Trophoblast cell (in vitro differentiated cells and primary cell): ENCODE measurements around the gene HBP1.

Experiments
- DNase-seq, 2 donors: peaks; one replicate each; pipeline ENCODE4 v3.0.0-alpha.2; 2016
- H2AFZ ChIP-seq: 2 replicates; pipeline ENCODE4 v1.6.1; 2013; ENCODE audit warnings: low read length, moderate library complexity, mild to moderate bottlenecking; ENCODE audit not compliant: insufficient read depth, poor library complexity
- H2AK5ac ChIP-seq: 2 replicates; pipeline ENCODE4 v1.6.1; 2013; ENCODE audit warnings: mild to moderate bottlenecking, low read length
- H2BK120ac ChIP-seq: 2 replicates; pipeline ENCODE4 v1.6.1; 2013; ENCODE audit warnings: low read length, mild to moderate bottlenecking, moderate library complexity; ENCODE audit not compliant: insufficient read depth, poor library complexity
- H2BK12ac ChIP-seq: 2 replicates; pipeline ENCODE4 v1.6.1; 2013; ENCODE audit warnings: mild to moderate bottlenecking, low read length, moderate library complexity
- H2BK5ac ChIP-seq: 2 replicates; pipeline ENCODE4 v1.6.1; 2013; ENCODE audit warnings: low read length, low read depth, moderate library complexity, mild to moderate bottlenecking; ENCODE audit not compliant: poor library complexity
- H3K14ac ChIP-seq: 2 replicates; pipeline ENCODE4 v1.6.1; 2013; ENCODE audit warnings: mild to moderate bottlenecking, low read length
- H3K18ac ChIP-seq: 2 replicates; pipeline ENCODE4 v1.6.1; 2013; ENCODE audit warnings: mild to moderate bottlenecking, low read length
- H3K23ac ChIP-seq: 2 replicates; pipeline ENCODE4 v1.6.1; 2013; ENCODE audit warnings: low read length
- H3K27ac ChIP-seq: 2 replicates; pipeline ENCODE4 v1.5.1; 2013; ENCODE audit warnings: low read depth, mild to moderate bottlenecking, inconsistent platforms, low read length, moderate library complexity
- H3K27me3 ChIP-seq: 2 replicates; pipeline ENCODE4 v1.6.1; 2013; ENCODE audit warnings: inconsistent platforms, mild to moderate bottlenecking, low read length, moderate library complexity; ENCODE audit not compliant: insufficient read depth
- H3K36me3 ChIP-seq, 2 experiments: 1 replicate in 1 of 2; 2 replicates in 1 of 2; pipeline ENCODE4 v1.6.1; 2013; ENCODE audit warnings: low read length in 2 of 2, mild to moderate bottlenecking in 2 of 2, moderate library complexity in 1 of 2; ENCODE audit not compliant: insufficient read depth in 2 of 2, control insufficient read depth in 1 of 2
- H3K4ac ChIP-seq: 2 replicates; pipeline ENCODE4 v1.6.1; 2013; ENCODE audit warnings: low read depth, mild to moderate bottlenecking, low read length, moderate library complexity
- H3K4me1 ChIP-seq, 2 experiments: 1 replicate in 1 of 2; 2 replicates in 1 of 2; pipeline ENCODE4 v1.6.1; 2013; ENCODE audit warnings: low read length in 2 of 2, mild to moderate bottlenecking in 2 of 2, moderate library complexity in 1 of 2; ENCODE audit not compliant: insufficient read depth in 2 of 2, control insufficient read depth in 1 of 2
- H3K4me2 ChIP-seq: 2 replicates; pipeline ENCODE4 v1.6.1; 2013; ENCODE audit warnings: inconsistent platforms, mild to moderate bottlenecking, low read length, moderate library complexity
- H3K4me3 ChIP-seq: 2 replicates; pipeline ENCODE4 v1.5.1; 2013; ENCODE audit warnings: mild to moderate bottlenecking, low read depth, low read length, inconsistent platforms
- H3K79me1 ChIP-seq: one replicate; pipeline ENCODE4 v1.6.1; 2013; ENCODE audit warnings: low read length
- H3K79me2 ChIP-seq: 2 replicates; pipeline ENCODE4 v1.6.1; 2013; ENCODE audit warnings: low read length, mild to moderate bottlenecking; ENCODE audit not compliant: control insufficient read depth, insufficient read depth, poor library complexity
- H3K9ac ChIP-seq: 2 replicates; pipeline ENCODE4 v1.6.1; 2013; ENCODE audit warnings: mild to moderate bottlenecking, low read length
- H3K9me3 ChIP-seq: 2 replicates; pipeline ENCODE4 v1.6.1; 2013; ENCODE audit warnings: low read depth, mild to moderate bottlenecking, control low read depth, inconsistent platforms, low read length; ENCODE audit not compliant: insufficient read depth
- H4K12ac ChIP-seq: 2 replicates; pipeline ENCODE4 v1.6.1; 2013; ENCODE audit warnings: low read depth, mild to moderate bottlenecking, low read length, moderate library complexity
- H4K8ac ChIP-seq: 2 replicates; pipeline ENCODE4 v1.6.1; 2013; ENCODE audit warnings: low read depth, mild to moderate bottlenecking, low read length, moderate library complexity
- H4K91ac ChIP-seq: one replicate; pipeline ENCODE4 v1.6.1; 2013; ENCODE audit warnings: low read depth, mild to moderate bottlenecking, low read length, moderate library complexity
- WGBS: extraction: QIAGEN DNeasy Blood & Tissue Kit; methylation state at CpG from one replicate; pipeline ENCODE4 v1.1.7; 2013; ENCODE audit warnings: missing lambda C conversion rate; ENCODE audit not compliant: insufficient read length, insufficient coverage; ENCODE audit errors: extremely low coverage; 5-methylcytosine and 5-hydroxymethylcytosine counted together

The HBP1 gene

DNA sequence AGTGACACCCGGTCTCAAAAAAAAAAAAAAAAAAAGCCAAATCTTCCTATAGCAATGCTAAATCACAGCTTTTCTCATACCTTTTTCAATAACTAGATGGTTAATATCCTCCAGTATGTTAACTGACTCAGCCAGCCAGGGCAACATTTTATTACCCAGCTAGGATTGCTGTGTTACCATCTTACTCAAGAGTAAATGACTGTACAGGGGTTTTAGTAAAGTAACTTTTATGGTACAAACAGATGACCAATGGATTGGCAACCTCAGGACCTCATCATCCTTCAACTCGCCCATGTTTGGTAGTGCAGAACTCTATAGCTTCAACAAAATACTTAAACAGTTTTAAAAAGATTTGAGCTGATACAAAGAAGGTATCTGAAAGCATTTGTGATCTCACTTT, 59.5 kb downstream of the HBP1 start:
- H4K91ac ChIP-seq: no peak overlapping the region
- H3K27me3 ChIP-seq: no peaks in the 10 kb centered on the region
- no peak for DNase-seq
- no peak overlapping the region for H3K14ac ChIP-seq
- H3K18ac ChIP-seq: no peak overlapping the region
- H3K36me3 ChIP-seq: no peaks in the 10 kb centered on the region
- no CpG with 5 or more reads among the region's 2 CpGs for WGBS
- H4K8ac ChIP-seq: no peak overlapping the region
- no peak overlapping the region for H3K27ac ChIP-seq
- no peak overlapping the region for H4K12ac ChIP-seq
- H3K79me2 ChIP-seq: no peaks in the 10 kb centered on the region
- H2BK12ac ChIP-seq: no peak overlapping the region
- H3K79me1 ChIP-seq: no peaks in the 10 kb centered on the region
- H2BK120ac ChIP-seq: no peak overlapping the region
- no peak overlapping the region for H3K4me2 ChIP-seq
- no peak overlapping the region for H3K23ac ChIP-seq
- no peak overlapping the region for H3K4me3 ChIP-seq
- no peak overlapping the region for H2BK5ac ChIP-seq
- H2AK5ac ChIP-seq: no peak overlapping the region
- no peak overlapping the region for H2AFZ ChIP-seq
- H3K4ac ChIP-seq: no peak overlapping the region
- peaks cover 3 to 4% of the 10 kb centered on the region in 2 experiments for H3K4me1 ChIP-seq
- no peaks in the 10 kb centered on the region for H3K9me3 ChIP-seq
- no peak overlapping the region for H3K9ac ChIP-seq

DNA sequence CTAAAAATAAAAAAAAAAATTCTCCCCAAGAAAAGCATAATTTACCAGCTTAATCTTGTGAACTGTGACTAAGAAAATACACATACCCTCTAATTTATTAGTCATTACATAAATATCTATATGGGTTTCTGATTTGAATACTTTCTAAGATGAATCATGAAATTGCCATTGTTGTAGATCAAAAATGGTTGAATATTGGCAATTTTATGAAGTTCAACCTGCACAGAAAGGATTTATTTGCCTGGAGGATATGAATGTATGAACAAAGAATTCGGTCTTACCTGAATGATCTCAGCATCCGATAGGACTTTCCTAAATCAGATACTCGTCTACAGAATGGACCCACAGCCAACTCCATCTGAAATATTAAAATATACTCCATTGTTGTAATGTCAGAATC, 61.5 kb downstream of the HBP1 start:
- H3K4me2 ChIP-seq: no peak overlapping the region
- H4K91ac ChIP-seq: no peak overlapping the region
- no peak overlapping the region for H2AFZ ChIP-seq
- no peak overlapping the region for H4K8ac ChIP-seq
- no peak overlapping the region for H3K23ac ChIP-seq
- H4K12ac ChIP-seq: no peak overlapping the region
- H2BK120ac ChIP-seq: no peak overlapping the region
- H3K14ac ChIP-seq: no peak overlapping the region
- no peak for DNase-seq
- no peak overlapping the region for H2BK12ac ChIP-seq
- no peaks in the 10 kb centered on the region for H3K9me3 ChIP-seq
- no peak overlapping the region for H3K18ac ChIP-seq
- H3K4me1 ChIP-seq: no peaks in the 10 kb centered on the region
- H3K27ac ChIP-seq: no peak overlapping the region
- no peak overlapping the region for H3K4ac ChIP-seq
- no peak overlapping the region for H3K4me3 ChIP-seq
- H3K36me3 ChIP-seq: no peaks in the 10 kb centered on the region
- H3K79me1 ChIP-seq: no peaks in the 10 kb centered on the region
- no CpG with 5 or more reads among the region's 3 CpGs for WGBS
- H3K9ac ChIP-seq: no peak overlapping the region
- H2AK5ac ChIP-seq: no peak overlapping the region
- H3K27me3 ChIP-seq: no peaks in the 10 kb centered on the region
- H2BK5ac ChIP-seq: no peak overlapping the region
- no peaks in the 10 kb centered on the region for H3K79me2 ChIP-seq

DNA sequence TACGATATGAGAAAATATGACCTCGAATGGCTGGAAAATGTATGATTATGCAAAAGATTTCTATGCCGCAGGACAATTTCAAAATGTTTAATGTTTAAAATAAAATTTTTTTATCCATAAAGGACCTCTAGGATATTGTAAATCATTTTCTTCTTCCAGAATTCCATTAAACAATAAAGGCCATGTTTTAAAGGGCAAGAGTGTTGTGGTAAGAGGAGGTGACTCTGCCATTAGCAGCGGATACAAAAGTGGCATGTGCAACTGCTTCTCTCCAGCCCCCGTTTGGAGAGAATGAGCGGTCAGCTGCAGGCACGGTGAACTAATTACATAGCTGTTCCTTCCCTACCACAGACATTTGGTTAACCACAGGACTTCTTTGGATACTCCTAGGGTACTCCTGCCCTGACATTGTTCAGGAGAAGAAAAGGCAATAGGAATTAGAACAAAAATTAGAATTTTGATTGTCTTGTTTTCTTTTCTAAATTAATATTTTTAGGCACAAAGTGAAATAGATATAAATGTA, 63.8 kb downstream of the HBP1 start:
- Histone ChIP-seq H2BK12ac (no peak overlapping the region), H3K4me1 (peaks cover 0 to 1% of the 10 kb centered on the region in 2 experiments), H3K36me3 (no peaks in the 10 kb centered on the region), H3K4me2 (no peak overlapping the region), H4K91ac (no peak overlapping the region), H3K18ac (no peak overlapping the region), H3K23ac (no peak overlapping the region), H3K9me3 (no peaks in the 10 kb centered on the region), H4K12ac (no peak overlapping the region), H3K79me2 (no peaks in the 10 kb centered on the region), H4K8ac (no peak overlapping the region), H2BK120ac (no peak overlapping the region), H3K4me3 (no peak overlapping the region), H3K79me1 (no peaks in the 10 kb centered on the region), H3K9ac (no peak overlapping the region), H3K27me3 (no peaks in the 10 kb centered on the region), H2AFZ (no peak overlapping the region), H2BK5ac (no peak overlapping the region), H2AK5ac (no peak overlapping the region), H3K14ac (no peak overlapping the region), H3K4ac (no peak overlapping the region), H3K27ac (no peak overlapping the region)
- DNase-seq: no peak
- WGBS: no CpG with 5 or more reads among the region's 7 CpGs

DNA sequence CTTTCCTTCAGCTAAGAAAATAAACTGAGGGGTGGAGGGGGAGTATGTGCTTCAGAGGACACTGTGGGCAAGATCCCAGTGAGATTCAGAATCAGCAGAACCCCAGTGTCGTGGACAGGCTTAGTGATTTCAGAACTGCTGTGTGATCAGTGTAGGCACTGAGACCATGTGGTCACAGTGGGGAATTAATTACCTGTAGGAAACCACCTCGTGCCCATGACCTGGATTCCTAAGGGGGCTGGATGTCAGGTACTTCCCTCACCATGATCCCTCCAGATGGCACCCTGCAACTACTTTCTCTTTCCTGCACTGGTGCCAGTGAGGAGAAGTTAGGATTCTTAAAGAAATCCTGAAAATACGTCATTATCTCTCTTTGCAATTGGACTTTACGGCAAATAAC, 64.4 kb downstream of the HBP1 start:
- Histone ChIP-seq H2BK120ac (no peak overlapping the region), H3K36me3 (no peaks in the 10 kb centered on the region), H3K27me3 (no peaks in the 10 kb centered on the region), H2BK5ac (no peak overlapping the region), H3K9me3 (no peaks in the 10 kb centered on the region), H3K4me3 (no peak overlapping the region), H3K4me2 (no peak overlapping the region), H3K27ac (no peak overlapping the region), H2AK5ac (no peak overlapping the region), H2BK12ac (no peak overlapping the region), H4K12ac (no peak overlapping the region), H3K79me2 (no peaks in the 10 kb centered on the region), H3K23ac (no peak overlapping the region), H3K9ac (no peak overlapping the region), H4K91ac (no peak overlapping the region), H3K4ac (no peak overlapping the region), H3K79me1 (no peaks in the 10 kb centered on the region), H3K4me1 (peaks cover 0 to 2% of the 10 kb centered on the region in 2 experiments), H4K8ac (no peak overlapping the region), H3K14ac (no peak overlapping the region), H3K18ac (no peak overlapping the region), H2AFZ (no peak overlapping the region)
- no CpG with 5 or more reads among the region's 4 CpGs for WGBS
- no peak for DNase-seq
